Central memory CD8-positive, alpha-beta T cell (primary cell): ENCODE measurements around the gene RPL38.

ENCODE experiments used
- ATAC-seq: fragments of 150-1000 bp; cut with Tn5 transposase; replicated peaks from 2 replicates; pipeline ENCODE4 v1.10.0; 2022; ENCODE audit warnings: mild to moderate bottlenecking, moderate FRiP score, moderate number of reproducible peaks; ENCODE audit not compliant: poor library complexity, severe bottlenecking; ENCODE audit errors: extremely low read depth
- DNase-seq, 2 donors: peaks; one replicate each; pipeline ENCODE4 v3.0.0; 2021; ENCODE audit warnings: low spot score in 2 of 2
- H3K27ac Mint-ChIP-seq: one replicate; pipeline ENCODE4 v1.8.0; 2022; ENCODE audit warnings: low read depth, mild to moderate bottlenecking, moderate library complexity, mixed read lengths
- H3K27me3 Mint-ChIP-seq: one replicate; pipeline ENCODE4 v1.8.0; 2022; ENCODE audit warnings: mixed read lengths
- H3K36me3 Mint-ChIP-seq: one replicate; pipeline ENCODE4 v1.8.0; 2022; ENCODE audit warnings: mild to moderate bottlenecking, moderate library complexity, mixed read lengths; ENCODE audit not compliant: insufficient read depth
- H3K4me1 Mint-ChIP-seq: one replicate; pipeline ENCODE4 v1.8.0; 2022; ENCODE audit warnings: mixed read lengths
- H3K4me3 Mint-ChIP-seq: one replicate; pipeline ENCODE4 v1.8.0; 2022; ENCODE audit warnings: mild to moderate bottlenecking, moderate library complexity, mixed read lengths
- H3K9me3 Mint-ChIP-seq: one replicate; pipeline ENCODE4 v1.8.0; 2022; ENCODE audit warnings: mixed read lengths

The RPL38 gene

DNA sequence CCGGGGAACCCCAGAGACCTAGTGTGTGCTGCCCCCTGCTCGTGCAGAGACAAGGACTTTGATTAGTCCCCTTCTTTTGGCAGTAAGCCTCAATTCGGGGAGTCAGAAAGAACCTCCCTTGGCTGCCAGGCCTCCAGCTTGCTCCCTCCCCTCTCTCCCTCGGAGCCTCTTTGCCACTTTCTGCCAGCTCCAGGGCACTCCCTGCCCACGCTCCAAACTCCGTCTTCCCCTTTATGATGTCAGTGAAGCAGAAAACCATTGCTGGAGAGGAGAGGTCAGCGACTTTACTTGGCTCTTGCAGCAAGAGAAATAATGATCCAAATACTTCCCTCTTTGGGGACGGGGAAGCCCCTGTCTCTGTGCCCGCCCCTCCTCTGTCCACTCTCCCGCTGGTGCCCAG, 38.0 kb downstream of the RPL38 start:
- no peak for DNase-seq
- H3K4me3 Mint-ChIP-seq, result no peak overlapping the region
- no peak for ATAC-seq
- no peaks in the 10 kb centered on the region for H3K4me1 Mint-ChIP-seq
- peak overlapping the region; percentile 32 for H3K27ac Mint-ChIP-seq
- H3K36me3 Mint-ChIP-seq, result peaks cover 6% of the 10 kb centered on the region
- H3K9me3 Mint-ChIP-seq, result no peaks in the 10 kb centered on the region
- no peaks in the 10 kb centered on the region for H3K27me3 Mint-ChIP-seq

DNA sequence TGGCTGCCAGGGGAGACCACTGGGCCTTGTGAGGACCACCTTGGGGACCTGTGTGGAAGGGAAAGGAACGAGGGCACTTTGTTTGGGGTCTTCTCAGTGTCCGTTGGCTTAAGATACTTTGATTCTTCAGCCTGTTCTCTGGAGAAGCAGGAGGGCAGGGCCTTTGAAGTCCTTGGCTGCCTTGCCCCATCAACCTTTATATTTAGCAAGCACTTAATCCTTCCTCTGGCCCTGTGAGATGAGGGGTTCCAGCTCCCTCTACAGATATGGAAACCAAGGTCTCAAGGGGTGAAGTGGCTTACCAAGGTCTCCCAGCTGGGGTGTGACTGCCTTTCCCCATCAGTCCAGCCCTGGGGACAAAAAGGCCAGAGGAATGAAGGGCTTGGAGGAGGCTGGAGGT, 38.4 kb downstream of the RPL38 start:
- H3K4me1 Mint-ChIP-seq, result no peaks in the 10 kb centered on the region
- no peak for ATAC-seq

DNA sequence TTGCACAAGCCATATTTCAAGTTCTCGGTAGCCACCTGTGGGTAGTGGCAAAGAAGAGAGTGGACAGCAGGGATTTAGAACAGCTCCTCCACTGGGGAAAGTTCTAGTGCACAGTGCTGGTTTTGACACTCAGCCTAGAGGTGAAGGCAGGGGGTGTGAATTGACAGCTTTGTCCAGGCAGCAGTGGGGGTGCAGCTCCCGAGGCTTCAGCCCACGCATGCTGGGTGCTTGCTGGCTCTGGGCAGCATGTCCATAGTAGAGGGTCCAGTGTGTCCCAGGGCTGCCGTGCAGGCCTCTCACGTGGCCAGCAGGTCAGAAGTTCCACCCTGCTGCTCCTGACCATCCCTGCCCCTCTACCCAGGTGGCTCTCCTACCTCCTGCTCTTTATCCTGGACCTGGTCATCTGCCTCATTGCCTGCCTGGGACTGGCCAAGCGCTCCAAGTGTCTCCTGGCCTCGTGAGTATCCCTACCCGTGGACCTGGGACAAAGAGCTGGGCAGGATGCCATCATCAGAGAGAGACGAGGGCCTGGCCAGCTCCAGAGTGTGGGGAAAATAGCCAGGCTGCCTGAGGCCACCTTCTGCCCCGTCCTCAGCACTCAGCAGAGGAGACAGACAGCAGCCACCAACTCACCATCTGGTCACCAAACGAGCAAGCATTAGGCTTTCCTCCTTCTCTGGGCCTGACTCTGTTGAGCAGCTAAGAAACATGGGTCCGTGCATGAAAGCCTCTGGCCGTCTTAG, 39.7 kb downstream of the RPL38 start:
- Mint-ChIP-seq H3K9me3 (no peaks in the 10 kb centered on the region), H3K27ac (no peak overlapping the region), H3K27me3 (no peaks in the 10 kb centered on the region), H3K4me1 (no peaks in the 10 kb centered on the region), H3K4me3 (no peak overlapping the region), H3K36me3 (peaks cover 8% of the 10 kb centered on the region)
- ATAC-seq (no peak), DNase-seq (no peak)

More for the DNA sequence above, 38.4 kb downstream of the RPL38 start:
- no peaks in the 10 kb centered on the region for H3K9me3 Mint-ChIP-seq
- no peak for DNase-seq
- H3K27ac Mint-ChIP-seq, result peak overlapping the region; percentile 32
- no peaks in the 10 kb centered on the region for H3K27me3 Mint-ChIP-seq
- no peak overlapping the region for H3K4me3 Mint-ChIP-seq
- peaks cover 8% of the 10 kb centered on the region for H3K36me3 Mint-ChIP-seq

- ATAC-seq, result no peak
- no peak overlapping the region for H3K27ac Mint-ChIP-seq
- H3K4me3 Mint-ChIP-seq, result no peak overlapping the region
Measured at GRCh38 chr17:74244128-74244527, 40.6 kb downstream of the RPL38 start.

GRCh38 chr17:74244548-74244947, 41.1 kb downstream of the RPL38 start:
- Mint-ChIP-seq H3K4me1 (peaks cover 5% of the 10 kb centered on the region), H3K36me3 (peaks cover 7% of the 10 kb centered on the region), H3K9me3 (no peaks in the 10 kb centered on the region), H3K27ac (no peak overlapping the region), H3K4me3 (no peak overlapping the region), H3K27me3 (no peaks in the 10 kb centered on the region)
- ATAC-seq (no peak), DNase-seq (no peak)

More at GRCh38 chr17:74244128-74244527, 40.6 kb downstream of the RPL38 start:
- Mint-ChIP-seq H3K27me3 (no peaks in the 10 kb centered on the region), H3K9me3 (no peaks in the 10 kb centered on the region), H3K36me3 (peaks cover 7% of the 10 kb centered on the region), H3K4me1 (peaks cover under 1% of the 10 kb centered on the region)
- no peak for DNase-seq

DNA sequence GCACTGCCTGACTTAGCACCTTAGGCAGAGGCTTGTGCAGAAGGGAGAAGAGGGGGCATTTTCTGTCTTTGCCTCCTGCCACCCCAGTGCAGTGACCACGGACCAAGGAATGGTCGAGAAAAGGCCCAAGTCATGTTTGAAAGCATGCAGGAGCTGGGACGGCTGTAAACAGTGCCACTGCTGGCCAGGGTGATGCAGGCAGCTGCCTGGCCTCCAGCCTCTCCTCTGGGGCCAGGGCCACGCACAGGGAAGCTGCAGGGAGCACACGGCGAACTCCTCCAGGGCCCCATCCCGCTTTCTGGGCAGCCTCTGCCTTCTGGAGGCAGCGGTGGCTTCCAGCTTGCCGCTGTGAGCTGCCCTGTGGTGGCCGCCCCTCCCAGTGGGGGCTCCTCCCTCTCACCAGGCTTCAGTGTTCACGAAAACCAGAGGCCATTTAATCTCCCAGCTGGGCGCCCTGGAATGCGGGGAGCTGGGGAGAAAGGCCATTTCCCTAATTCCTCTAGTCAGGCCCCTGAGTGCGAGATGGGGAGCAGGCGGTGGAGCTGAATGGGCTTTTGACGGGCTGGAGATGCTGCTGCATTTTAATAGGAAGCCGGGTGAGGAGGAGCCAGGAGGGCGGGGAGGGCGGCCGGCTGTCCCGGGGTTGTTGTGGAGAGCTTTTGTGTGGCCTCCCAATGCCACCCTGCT, 41.8 kb downstream of the RPL38 start:
- Mint-ChIP-seq H3K27me3 (no peaks in the 10 kb centered on the region), H3K9me3 (no peaks in the 10 kb centered on the region), H3K36me3 (peaks cover 7% of the 10 kb centered on the region), H3K4me3 (no peak overlapping the region), H3K4me1 (peaks cover 5% of the 10 kb centered on the region), H3K27ac (peak overlapping the region; percentile 84)
- no peak for DNase-seq
- no peak for ATAC-seq

DNA sequence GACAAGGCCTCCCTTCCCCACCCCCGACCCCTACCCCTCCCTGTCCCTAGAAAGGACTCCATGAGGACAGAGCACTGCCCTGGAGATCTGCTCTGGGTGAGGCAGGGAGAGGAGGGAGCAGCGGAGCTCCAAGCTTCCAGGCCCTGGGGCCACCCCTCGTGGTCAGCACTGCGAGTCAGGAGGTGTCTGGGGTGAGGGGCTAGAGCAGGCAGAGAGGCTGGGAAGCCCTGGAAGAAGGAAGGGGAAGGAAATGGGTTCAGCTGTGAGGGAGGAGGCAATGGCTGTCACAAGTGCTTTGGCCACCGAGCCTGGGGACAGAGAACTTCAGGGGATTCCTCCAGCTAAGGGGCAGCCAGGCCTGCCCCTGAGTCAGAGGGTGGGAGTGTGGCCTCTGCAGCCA, 42.4 kb downstream of the RPL38 start:
- no peaks in the 10 kb centered on the region for H3K9me3 Mint-ChIP-seq
- peaks cover 7% of the 10 kb centered on the region for H3K36me3 Mint-ChIP-seq
- ATAC-seq (no peak), DNase-seq (no peak)
- no peak overlapping the region for H3K4me3 Mint-ChIP-seq
- peak overlapping the region; percentile 84 for H3K27ac Mint-ChIP-seq
- peaks cover 5% of the 10 kb centered on the region for H3K4me1 Mint-ChIP-seq
- H3K27me3 Mint-ChIP-seq, result no peaks in the 10 kb centered on the region

- Mint-ChIP-seq H3K4me3 (no peak overlapping the region), H3K27ac (peak overlapping the region; percentile 60), H3K9me3 (no peaks in the 10 kb centered on the region), H3K27me3 (no peaks in the 10 kb centered on the region), H3K4me1 (peaks cover 5% of the 10 kb centered on the region), H3K36me3 (peaks cover 4% of the 10 kb centered on the region)
- ATAC-seq (no peak), DNase-seq (no peak)
Measured at GRCh38 chr17:74249590-74250270, 46.3 kb downstream of the RPL38 start.

GRCh38 chr17:74250324-74250995, 47.0 kb downstream of the RPL38 start:
- Mint-ChIP-seq H3K9me3 (no peaks in the 10 kb centered on the region), H3K4me1 (peaks cover 5% of the 10 kb centered on the region)

GRCh38 chr17:74251051-74251450, 47.6 kb downstream of the RPL38 start:
- H3K27me3 Mint-ChIP-seq, result no peaks in the 10 kb centered on the region
- no peak for DNase-seq
- H3K36me3 Mint-ChIP-seq, result peaks cover 4% of the 10 kb centered on the region
- no peak overlapping the region for H3K27ac Mint-ChIP-seq
- H3K4me1 Mint-ChIP-seq, result peaks cover 5% of the 10 kb centered on the region
- no peaks in the 10 kb centered on the region for H3K9me3 Mint-ChIP-seq
- ATAC-seq, result no peak
- no peak overlapping the region for H3K4me3 Mint-ChIP-seq

More at GRCh38 chr17:74250324-74250995, 47.0 kb downstream of the RPL38 start:
- Mint-ChIP-seq H3K27me3 (no peaks in the 10 kb centered on the region), H3K27ac (peak overlapping the region; percentile 60), H3K36me3 (peaks cover 4% of the 10 kb centered on the region), H3K4me3 (no peak overlapping the region)
- DNase-seq, result no peak
- no peak for ATAC-seq

DNA sequence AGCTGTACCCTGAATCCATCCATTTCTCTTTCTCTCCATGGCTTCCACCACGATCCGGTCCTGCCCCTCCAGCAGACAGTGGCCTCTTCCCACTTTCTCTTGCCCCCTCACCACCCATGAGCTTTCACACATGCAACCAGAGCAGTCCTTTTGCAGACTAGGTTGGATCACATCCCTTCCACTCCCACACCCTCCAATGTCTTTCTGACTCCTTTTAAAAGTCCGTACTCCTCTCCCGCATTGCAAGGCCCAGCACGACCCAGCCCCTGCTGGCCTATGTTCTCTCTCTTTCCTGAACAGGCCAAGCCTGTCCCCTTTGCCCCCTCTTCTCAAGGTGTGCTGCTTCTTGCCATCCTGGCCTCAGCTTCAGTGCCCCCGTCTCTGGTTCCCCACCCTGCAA, 48.1 kb downstream of the RPL38 start:
- Mint-ChIP-seq H3K9me3 (no peaks in the 10 kb centered on the region), H3K4me3 (no peak overlapping the region), H3K27ac (no peak overlapping the region), H3K27me3 (no peaks in the 10 kb centered on the region), H3K4me1 (peaks cover 5% of the 10 kb centered on the region), H3K36me3 (peaks cover 4% of the 10 kb centered on the region)
- no peak for ATAC-seq
- DNase-seq, result no peak

GRCh38 chr17:74252211-74252610, 48.7 kb downstream of the RPL38 start:
- Mint-ChIP-seq H3K27me3 (no peaks in the 10 kb centered on the region), H3K36me3 (peaks cover 2% of the 10 kb centered on the region), H3K9me3 (no peaks in the 10 kb centered on the region), H3K4me3 (no peak overlapping the region), H3K4me1 (peaks cover 5% of the 10 kb centered on the region), H3K27ac (peak overlapping the region; percentile 45)
- DNase-seq (no peak), ATAC-seq (no peak)
